Gastroesophageal sphincter (tissue), 4 donors: ENCODE measurements around the gene BCR. TPM values are rescaled to one million over a fixed set of nuclear protein-coding genes. Genes with fewer than 3 reads are reported as not detected.

Source experiments
- ATAC-seq: fragments of 150-250 bp; one replicate; pipeline ENCODE4 v1.9.1; 2016; ENCODE audit warnings: mild to moderate bottlenecking, moderate library complexity
- H3K27ac ChIP-seq, 4 donors: fragments of 200-600 bp; sonication (generic) in 3 of 4; 1 replicate in 3 of 4; 2 replicates in 1 of 4; pipeline ENCODE4 v1.5.1; 2016 to 2019
- H3K27me3 ChIP-seq: fragments of 200-600 bp; sonication (generic); one replicate; pipeline ENCODE4 v1.5.1; 2019
- H3K36me3 ChIP-seq, 2 donors: fragments of 200-600 bp; sonication (generic); one replicate each; pipeline ENCODE4 v1.5.1; 2019; ENCODE audit warnings: control low read depth in 1 of 2
- H3K4me1 ChIP-seq, 3 donors: fragments of 200-600 bp; sonication (generic); 1 replicate in 2 of 3; 2 replicates in 1 of 3; pipeline ENCODE4 v1.5.1; 2016 to 2019; ENCODE audit warnings: control low read depth in 2 of 3
- H3K4me3 ChIP-seq, 2 donors: fragments of 200-600 bp; sonication (generic); one replicate each; pipeline ENCODE4 v1.5.1; 2019; ENCODE audit warnings: mild to moderate bottlenecking in 1 of 2, moderate library complexity in 1 of 2
- H3K9me3 ChIP-seq, 3 donors: fragments of 200-600 bp; sonication (generic); one replicate each; pipeline ENCODE4 v1.5.1; 2017 to 2019; ENCODE audit warnings: control low read depth in 2 of 3
- EP300 ChIP-seq: sonication (generic); formaldehyde crosslinking; IDR thresholded peaks from one replicate; pipeline ENCODE4 v1.6.1; 2017; ENCODE audit warnings: antibody characterized with exemption, mild to moderate bottlenecking
- POLR2A ChIP-seq, 2 donors: fragments of 450-650 bp; IDR thresholded peaks; one replicate each; pipeline ENCODE4 v1.6.1; 2017; ENCODE audit warnings: antibody characterized with exemption in 2 of 2, mild to moderate bottlenecking in 2 of 2, moderate library complexity in 1 of 2
- POLR2AphosphoS5 ChIP-seq: sonication (generic); formaldehyde crosslinking; IDR thresholded peaks from one replicate; pipeline ENCODE4 v1.6.1; 2017; ENCODE audit warnings: antibody characterized with exemption
- WGBS, 2 donors: methylation state at CpG; one replicate each; pipeline ENCODE4 v1.1.5; 2018; ENCODE audit warnings: low coverage in 1 of 2; 5-methylcytosine and 5-hydroxymethylcytosine counted together
- total RNA-seq, 4 donors: library from RNA; depleted of rRNA; stranded (reverse); fragments of >200 nt; gene quantifications; one replicate each; pipeline ENCODE4 v1.1.0, GENCODE V29; 2016
- TF ChIP-seq, protein P1 (sequence below), 4 experiments: fragments of 200-600 bp in 2 of 4; fragments of 450-650 bp in 2 of 4; sonication (generic) in 1 of 4; IDR thresholded peaks; one replicate each; pipeline ENCODE4 v1.5.1; 2017 to 2019; ENCODE audit warnings: antibody characterized with exemption in 4 of 4, mild to moderate bottlenecking in 2 of 4, moderate library complexity in 2 of 4

BCR gene
- total RNA-seq, 4 donors from 2014 or later: 39.2 to 81.1 (median 46.2) TPM

- Histone ChIP-seq H3K36me3 (no peaks in the 10 kb centered on the region), H3K4me3 (no peak overlapping the region), H3K27ac (peak overlapping the region in 3 of 4 donors; percentile 66 to 72 (median 71)), H3K27me3 (no peaks in the 10 kb centered on the region), H3K4me1 (peaks cover 7 to 96% (median 64%) of the 10 kb centered on the region in 3 donors), H3K9me3 (no peaks in the 10 kb centered on the region)
- WGBS, 2 donors: 83 to 97% methylated on average over 2 to 3 of the region's 4 CpGs
- TF ChIP-seq POLR2A (IDR thresholded peaks at IDR 0.05): no peak
- TF ChIP-seq, protein P1, sequence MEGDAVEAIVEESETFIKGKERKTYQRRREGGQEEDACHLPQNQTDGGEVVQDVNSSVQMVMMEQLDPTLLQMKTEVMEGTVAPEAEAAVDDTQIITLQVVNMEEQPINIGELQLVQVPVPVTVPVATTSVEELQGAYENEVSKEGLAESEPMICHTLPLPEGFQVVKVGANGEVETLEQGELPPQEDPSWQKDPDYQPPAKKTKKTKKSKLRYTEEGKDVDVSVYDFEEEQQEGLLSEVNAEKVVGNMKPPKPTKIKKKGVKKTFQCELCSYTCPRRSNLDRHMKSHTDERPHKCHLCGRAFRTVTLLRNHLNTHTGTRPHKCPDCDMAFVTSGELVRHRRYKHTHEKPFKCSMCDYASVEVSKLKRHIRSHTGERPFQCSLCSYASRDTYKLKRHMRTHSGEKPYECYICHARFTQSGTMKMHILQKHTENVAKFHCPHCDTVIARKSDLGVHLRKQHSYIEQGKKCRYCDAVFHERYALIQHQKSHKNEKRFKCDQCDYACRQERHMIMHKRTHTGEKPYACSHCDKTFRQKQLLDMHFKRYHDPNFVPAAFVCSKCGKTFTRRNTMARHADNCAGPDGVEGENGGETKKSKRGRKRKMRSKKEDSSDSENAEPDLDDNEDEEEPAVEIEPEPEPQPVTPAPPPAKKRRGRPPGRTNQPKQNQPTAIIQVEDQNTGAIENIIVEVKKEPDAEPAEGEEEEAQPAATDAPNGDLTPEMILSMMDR (IDR thresholded peaks at IDR 0.05): no peak
- ATAC-seq: no peak
Observed at GRCh38 chr22:23222793-23223568, 42.7 kb downstream of the BCR start.

GRCh38 chr22:23223569-23224317, 43.4 kb downstream of the BCR start:
- H3K4me1 ChIP-seq: peaks cover 7 to 88% (median 56%) of the 10 kb centered on the region in 3 donors
- no peaks in the 10 kb centered on the region for H3K27me3 ChIP-seq
- H3K9me3 ChIP-seq: peaks cover 0 to 5% (median 0%) of the 10 kb centered on the region in 3 donors
- H3K27ac ChIP-seq: peak overlapping the region in 3 of 4 donors; percentile 66 to 72 (median 71)
- H3K36me3 ChIP-seq: no peaks in the 10 kb centered on the region
- H3K4me3 ChIP-seq: no peak overlapping the region
- TF ChIP-seq, protein P1 (IDR thresholded peaks at IDR 0.05): no peak
- no peak for TF ChIP-seq POLR2AphosphoS5
- no peak for TF ChIP-seq EP300
- TF ChIP-seq POLR2A (IDR thresholded peaks at IDR 0.05): no peak
- no peak for ATAC-seq
- WGBS, 2 donors: 80 to 83% methylated on average over 1 to 2 of the region's 12 CpGs

- WGBS, 2 donors: 73 to 80% methylated on average over 3 to 5 of the region's 7 CpGs
- ATAC-seq: no peak
- no peak for TF ChIP-seq POLR2AphosphoS5
- TF ChIP-seq, protein P1 (IDR thresholded peaks at IDR 0.05): no peak
- TF ChIP-seq POLR2A (IDR thresholded peaks at IDR 0.05): no peak
- no peak for TF ChIP-seq EP300
- Histone ChIP-seq H3K4me3 (no peak overlapping the region), H3K4me1 (peaks cover 7 to 77% (median 45%) of the 10 kb centered on the region in 3 donors), H3K36me3 (no peaks in the 10 kb centered on the region), H3K27me3 (no peaks in the 10 kb centered on the region), H3K9me3 (peaks cover 0 to 14% (median 0%) of the 10 kb centered on the region in 3 donors), H3K27ac (peak overlapping the region in 3 of 4 donors; percentile 66 to 72 (median 71))
Observed at GRCh38 chr22:23224846-23225245, 44.5 kb downstream of the BCR start.

DNA sequence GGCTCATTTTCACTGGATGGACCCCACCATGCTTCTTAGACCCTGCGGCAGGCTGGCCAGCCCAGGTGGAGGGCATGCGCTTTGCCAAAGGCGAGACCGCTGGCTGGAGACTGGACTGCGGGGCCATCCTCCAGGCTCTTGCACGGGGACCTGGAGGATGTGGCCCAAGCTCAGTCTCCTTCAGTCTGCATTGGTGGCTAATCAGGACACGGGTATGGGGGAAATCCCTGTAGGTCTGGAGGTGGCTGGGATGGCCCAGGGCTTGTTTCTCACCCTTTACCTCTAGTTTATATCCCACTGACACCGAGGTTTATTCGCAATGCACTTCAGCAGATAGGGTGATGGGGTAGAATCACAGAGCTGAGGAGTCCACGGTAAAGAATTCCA, 45.0 kb downstream of the BCR start:
- Histone ChIP-seq H3K9me3 (peaks cover 0 to 14% (median 0%) of the 10 kb centered on the region in 3 donors), H3K36me3 (no peaks in the 10 kb centered on the region), H3K4me3 (no peak overlapping the region), H3K4me1 (peaks cover 7 to 73% (median 40%) of the 10 kb centered on the region in 3 donors), H3K27ac (peak overlapping the region; percentile 11 to 79 (median 69)), H3K27me3 (no peaks in the 10 kb centered on the region)
- ATAC-seq: no peak
- WGBS, 2 donors: 54 to 65% methylated on average over 3 of the region's 10 CpGs
- TF ChIP-seq POLR2AphosphoS5: no peak
- no peak for TF ChIP-seq EP300
- no peak for TF ChIP-seq POLR2A (IDR thresholded peaks at IDR 0.05)
- TF ChIP-seq, protein P1 (IDR thresholded peaks at IDR 0.05): no peak
